ENCODE results near the gene USP20.

Gene USP20

DNA sequence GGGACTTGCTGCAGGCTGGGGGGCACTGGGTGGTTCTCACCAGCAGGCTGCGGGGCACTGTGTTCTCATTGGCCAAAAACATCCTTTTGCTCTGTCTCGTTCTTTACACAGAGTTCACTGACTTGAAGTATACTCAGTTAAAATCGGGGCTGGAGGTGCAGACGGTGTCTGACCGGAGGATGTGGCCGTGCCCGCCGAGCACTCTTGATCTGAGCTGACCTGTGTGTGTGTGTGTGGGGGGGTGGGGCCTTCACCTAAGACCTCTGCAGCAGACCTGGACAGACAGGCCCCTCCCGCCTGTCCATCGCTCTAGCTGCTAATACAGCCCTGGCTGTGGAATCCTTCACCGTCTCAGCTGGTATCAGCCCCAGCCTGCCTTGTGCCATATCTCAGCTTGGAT, 25.1 kb upstream of the USP20 start:
- Histone ChIP-seq H3K27ac (ENCODE audit: extremely low read depth, low read depth, low read length) (no peak overlapping the region), H3K36me3 (ENCODE audit: control insufficient read depth in 2 of 2, insufficient read depth in 1 of 2, low read length in 2 of 2) (peaks cover 11 to 90% of the 10 kb centered on the region in 2 experiments; a peak in 2 of 3 replicates), H3K4me1 (ENCODE audit: control insufficient read depth, insufficient read depth, low read length) (no peaks in the 10 kb centered on the region), H3K4me3 (ENCODE audit: low read depth, low read length) (no peak overlapping the region), H3K9me3 (ENCODE audit: control insufficient read depth, insufficient read depth, low read depth, low read length) (no peaks in the 10 kb centered on the region)
- TF ChIP-seq ZNF16 (tag by site-specific recombination; IDR thresholded peaks at IDR 0.05; ENCODE audit: low read depth) (no peak), SALL2 (tag by site-specific recombination; IDR thresholded peaks at IDR 0.05; ENCODE audit: borderline replicate concordance) (no peak), ZNF747 (tag by site-specific recombination; IDR thresholded peaks at IDR 0.05) (no peak), ZSCAN4 (tag by site-specific recombination; IDR thresholded peaks at IDR 0.05) (no peak), KLF8 (tag by site-specific recombination; IDR thresholded peaks at IDR 0.05) (no peak), SP2 (tag by site-specific recombination; IDR thresholded peaks at IDR 0.05) (no peak), ZNF837 (tag by site-specific recombination; IDR thresholded peaks at IDR 0.05) (no peak), ZNF416 (tag by site-specific recombination; IDR thresholded peaks at IDR 0.05) (no peak), ZNF426 (tag by site-specific recombination; IDR thresholded peaks at IDR 0.05) (no peak), ZNF76 (tag by site-specific recombination; IDR thresholded peaks at IDR 0.05; ENCODE audit: borderline replicate concordance, low read depth) (no peak), GFI1B (tag by site-specific recombination; IDR thresholded peaks at IDR 0.05) (no peak), HOXC10 (CRISPR knock-in tag; IDR thresholded peaks at IDR 0.05) (no peak), ZNF18 (tag by site-specific recombination; IDR thresholded peaks at IDR 0.05) (no peak)
- TF ChIP-seq, protein P1, sequence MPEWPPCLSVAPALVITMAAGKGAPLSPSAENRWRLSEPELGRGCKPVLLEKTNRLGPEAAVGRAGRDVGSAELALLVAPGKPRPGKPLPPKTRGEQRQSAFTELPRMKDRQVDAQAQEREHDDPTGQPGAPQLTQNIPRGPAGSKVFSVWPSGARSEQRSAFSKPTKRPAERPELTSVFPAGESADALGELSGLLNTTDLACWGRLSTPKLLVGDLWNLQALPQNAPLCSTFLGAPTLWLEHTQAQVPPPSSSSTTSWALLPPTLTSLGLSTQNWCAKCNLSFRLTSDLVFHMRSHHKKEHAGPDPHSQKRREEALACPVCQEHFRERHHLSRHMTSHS (tag by site-specific recombination; IDR thresholded peaks at IDR 0.05): no peak
- CTCF ChIA-PET: interaction anchor here (0.7 kb wide), 1 partner anchor 428 kb away, joined by 3 read pairs; no protein-coding TSS in a partner anchor
- POLR2A ChIA-PET: interaction anchor here (2.0 kb wide), 1 partner anchor 13 kb away, joined by 12 read pairs; the partner anchor contains the start of gene TOR1A

DNA sequence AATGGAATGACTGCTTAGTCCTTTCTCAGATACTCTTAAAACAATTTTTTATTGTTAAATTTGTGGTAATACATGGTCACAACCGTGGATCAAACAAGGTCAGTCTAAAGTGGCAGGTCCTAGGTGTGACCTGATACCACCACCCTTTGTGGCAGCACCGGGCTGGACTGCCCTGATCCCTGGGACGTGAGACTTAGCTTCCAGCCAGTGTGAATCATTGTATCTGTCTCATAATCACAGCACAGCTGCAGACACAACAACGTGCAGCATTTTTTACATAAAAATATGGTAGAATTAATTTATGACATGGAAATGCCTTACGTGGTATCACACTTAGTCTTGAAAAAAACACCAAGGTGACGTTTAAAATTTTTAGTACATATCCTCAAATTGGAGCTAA, 24.5 kb upstream of the USP20 start:
- CTCF ChIA-PET: interaction anchor here (0.6 to 0.7 kb wide), 2 partner anchors 428 to 512 kb away, joined by 3 to 4 read pairs; no protein-coding TSS in a partner anchor
- TF ChIP-seq ZNF133 (tag by site-specific recombination; IDR thresholded peaks at IDR 0.05) (no peak), ZNF626 (tag by site-specific recombination; IDR thresholded peaks at IDR 0.05) (no peak), ZNF274 (IDR thresholded peaks at IDR 0.05; ENCODE audit: low read length) (no peak), ZNF274 (tag by site-specific recombination; IDR thresholded peaks at IDR 0.05; ENCODE audit: borderline replicate concordance) (no peak), ZNF548 (tag by site-specific recombination; IDR thresholded peaks at IDR 0.05) (no peak), ZNF221 (tag by site-specific recombination; IDR thresholded peaks at IDR 0.05; ENCODE audit: borderline replicate concordance) (no peak), ZBTB26 (tag by site-specific recombination; optimal IDR thresholded peaks at IDR 0.05) (no peak), ZNF223 (tag by site-specific recombination; IDR thresholded peaks at IDR 0.05) (no peak), ZNF510 (tag by site-specific recombination; IDR thresholded peaks at IDR 0.05; ENCODE audit: insufficient replicate concordance) (no peak), ZBTB1 (tag by site-specific recombination; IDR thresholded peaks at IDR 0.05) (no peak), ZNF473 (tag by site-specific recombination; IDR thresholded peaks at IDR 0.05) (no peak)
- TF ChIP-seq, protein P2, sequence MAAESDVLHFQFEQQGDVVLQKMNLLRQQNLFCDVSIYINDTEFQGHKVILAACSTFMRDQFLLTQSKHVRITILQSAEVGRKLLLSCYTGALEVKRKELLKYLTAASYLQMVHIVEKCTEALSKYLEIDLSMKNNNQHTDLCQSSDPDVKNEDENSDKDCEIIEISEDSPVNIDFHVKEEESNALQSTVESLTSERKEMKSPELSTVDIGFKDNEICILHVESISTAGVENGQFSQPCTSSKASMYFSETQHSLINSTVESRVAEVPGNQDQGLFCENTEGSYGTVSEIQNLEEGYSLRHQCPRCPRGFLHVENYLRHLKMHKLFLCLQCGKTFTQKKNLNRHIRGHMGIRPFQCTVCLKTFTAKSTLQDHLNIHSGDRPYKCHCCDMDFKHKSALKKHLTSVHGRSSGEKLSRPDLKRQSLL (tag by site-specific recombination; IDR thresholded peaks at IDR 0.05): no peak
- POLR2A ChIA-PET: interaction anchor here (0.9 to 3.0 kb wide), 4 partner anchors 8 to 24 kb away, joined by 4 to 12 read pairs (median 9); partner anchors contain the start of genes C9orf78, TOR1A and USP20
- no peaks in the 10 kb centered on the region for H3K9me3 ChIP-seq (ENCODE audit: control insufficient read depth, insufficient read depth, low read depth, low read length)
- peaks cover 10 to 90% of the 10 kb centered on the region in 2 experiments; a peak in 2 of 3 replicates for H3K36me3 ChIP-seq (ENCODE audit: control insufficient read depth in 2 of 2, insufficient read depth in 1 of 2, low read length in 2 of 2)
- no peaks in the 10 kb centered on the region for H3K4me1 ChIP-seq (ENCODE audit: control insufficient read depth, insufficient read depth, low read length)
- H3K4me3 ChIP-seq (ENCODE audit: low read depth, low read length): no peak overlapping the region
- no peak overlapping the region for H3K27ac ChIP-seq (ENCODE audit: extremely low read depth, low read depth, low read length)

All from HEK293 (cell line).